ENCODE data around the gene NR6A1. TPM values are rescaled to one million over a fixed set of nuclear protein-coding genes. Genes with fewer than 3 reads are reported as not detected.

The NR6A1 gene
- total RNA-seq, 2 experiments from 2014 or later, result 17.5 to 23.0 TPM

- no peak overlapping the region for H3K4me2 ChIP-seq (ENCODE audit: low read length)
- H3K4me1 ChIP-seq (ENCODE audit: insufficient read depth, low read length, poor library complexity, severe bottlenecking), result peaks cover 2% of the 10 kb centered on the region
- CTCF ChIA-PET (ENCODE audit: unreplicated experiment), result no interaction called here
- no peaks in the 10 kb centered on the region for H3K79me2 ChIP-seq (ENCODE audit: insufficient read depth, low read depth, low read length)
- no peaks in the 10 kb centered on the region for H3K9me2 ChIP-seq (ENCODE audit: insufficient read depth, low read length)
- no peak overlapping the region for H3K27ac ChIP-seq (ENCODE audit: low read depth, low read length, poor library complexity, severe bottlenecking)
- H3K9me3 ChIP-seq (ENCODE audit: low read length), result no peaks in the 10 kb centered on the region
- H3K36me3 ChIP-seq (ENCODE audit: insufficient read depth, low read length), result no peaks in the 10 kb centered on the region
- H3K4me3 ChIP-seq (ENCODE audit: low read depth, low read length, poor library complexity, severe bottlenecking), result no peak overlapping the region
- intact Hi-C loops (cut with micrococcal nuclease; ENCODE audit: unreplicated experiment), result no loop called here
- H4K20me1 ChIP-seq (ENCODE audit: insufficient read depth, low read length), result no peaks in the 10 kb centered on the region
- no peak for TF ChIP-seq EZH2phosphoT487 (IDR thresholded peaks at IDR 0.05; ENCODE audit: borderline replicate concordance, low read depth, low read length)
- TF ChIP-seq, protein P1, sequence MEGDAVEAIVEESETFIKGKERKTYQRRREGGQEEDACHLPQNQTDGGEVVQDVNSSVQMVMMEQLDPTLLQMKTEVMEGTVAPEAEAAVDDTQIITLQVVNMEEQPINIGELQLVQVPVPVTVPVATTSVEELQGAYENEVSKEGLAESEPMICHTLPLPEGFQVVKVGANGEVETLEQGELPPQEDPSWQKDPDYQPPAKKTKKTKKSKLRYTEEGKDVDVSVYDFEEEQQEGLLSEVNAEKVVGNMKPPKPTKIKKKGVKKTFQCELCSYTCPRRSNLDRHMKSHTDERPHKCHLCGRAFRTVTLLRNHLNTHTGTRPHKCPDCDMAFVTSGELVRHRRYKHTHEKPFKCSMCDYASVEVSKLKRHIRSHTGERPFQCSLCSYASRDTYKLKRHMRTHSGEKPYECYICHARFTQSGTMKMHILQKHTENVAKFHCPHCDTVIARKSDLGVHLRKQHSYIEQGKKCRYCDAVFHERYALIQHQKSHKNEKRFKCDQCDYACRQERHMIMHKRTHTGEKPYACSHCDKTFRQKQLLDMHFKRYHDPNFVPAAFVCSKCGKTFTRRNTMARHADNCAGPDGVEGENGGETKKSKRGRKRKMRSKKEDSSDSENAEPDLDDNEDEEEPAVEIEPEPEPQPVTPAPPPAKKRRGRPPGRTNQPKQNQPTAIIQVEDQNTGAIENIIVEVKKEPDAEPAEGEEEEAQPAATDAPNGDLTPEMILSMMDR (conservative IDR thresholded peaks at IDR 0.05; ENCODE audit: low read length), result no peak
- BruUV-seq (replicated peaks), result no TSS peak
- no peak overlapping the region for H2AFZ ChIP-seq (ENCODE audit: low read length)
- POLR2A ChIA-PET, result no interaction called here
- DNase-seq (ENCODE audit: low spot score), result no peak
Measured at GRCh38 chr9:124813041-124813440, 41.9 kb upstream of the NR6A1 start.

GRCh38 chr9:124812441-124812876, 41.3 kb upstream of the NR6A1 start:
- BruUV-seq (replicated peaks), result no TSS peak
- ChIA-PET POLR2A (no interaction called here), CTCF (ENCODE audit: unreplicated experiment) (no interaction called here)
- no peaks in the 10 kb centered on the region for H4K20me1 ChIP-seq (ENCODE audit: insufficient read depth, low read length)
- no peak overlapping the region for H2AFZ ChIP-seq (ENCODE audit: low read length)
- no peak for DNase-seq (ENCODE audit: low spot score)
- no peaks in the 10 kb centered on the region for H3K79me2 ChIP-seq (ENCODE audit: insufficient read depth, low read depth, low read length)
- no peaks in the 10 kb centered on the region for H3K4me1 ChIP-seq (ENCODE audit: insufficient read depth, low read length, poor library complexity, severe bottlenecking)
- no peak overlapping the region for H3K4me3 ChIP-seq (ENCODE audit: low read depth, low read length, poor library complexity, severe bottlenecking)
- H3K27ac ChIP-seq (ENCODE audit: low read depth, low read length, poor library complexity, severe bottlenecking), result no peak overlapping the region
- H3K9me2 ChIP-seq (ENCODE audit: insufficient read depth, low read length), result no peaks in the 10 kb centered on the region
- no peaks in the 10 kb centered on the region for H3K9me3 ChIP-seq (ENCODE audit: low read length)
- H3K36me3 ChIP-seq (ENCODE audit: insufficient read depth, low read length), result no peaks in the 10 kb centered on the region
- intact Hi-C loops (cut with micrococcal nuclease; ENCODE audit: unreplicated experiment), result no loop called here
- TF ChIP-seq, protein P1 (conservative IDR thresholded peaks at IDR 0.05; ENCODE audit: low read length), result no peak
- no peak for TF ChIP-seq EZH2phosphoT487 (IDR thresholded peaks at IDR 0.05; ENCODE audit: borderline replicate concordance, low read depth, low read length)
- H3K4me2 ChIP-seq (ENCODE audit: low read length), result no peak overlapping the region

DNA sequence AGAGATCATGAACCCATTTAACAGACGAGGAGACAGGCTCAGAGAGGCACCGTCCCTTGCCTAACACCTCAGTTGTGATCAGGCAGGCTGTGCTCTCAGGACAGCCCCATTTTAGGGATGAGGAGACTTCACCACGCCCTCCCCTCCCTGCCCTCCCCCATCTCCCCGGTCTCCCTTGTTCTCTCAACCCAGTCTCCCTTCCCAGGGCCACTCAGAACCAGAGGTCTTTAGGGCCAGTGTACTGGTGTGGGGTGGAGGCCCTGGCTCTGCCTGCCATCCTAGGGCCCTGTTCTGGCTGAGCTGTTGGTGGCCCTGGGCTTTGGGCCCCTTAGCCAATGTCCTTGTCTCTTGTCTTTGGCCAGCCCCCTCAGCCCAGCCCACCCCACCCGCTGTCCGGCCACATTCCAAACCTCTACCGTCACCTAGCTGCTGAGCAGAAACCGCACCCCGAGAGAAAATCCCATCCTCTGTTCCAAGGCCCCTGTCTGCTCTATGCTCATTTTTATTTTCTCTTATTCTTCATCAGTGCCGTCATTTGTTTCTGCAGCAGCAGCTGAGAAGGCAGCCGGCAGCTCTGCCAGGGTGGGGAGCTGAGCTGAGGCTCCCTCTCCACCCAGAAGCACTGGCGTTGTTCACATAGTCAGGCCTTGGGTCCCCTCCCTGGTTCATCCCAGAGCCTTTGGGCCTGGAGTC, 39.7 kb upstream of the NR6A1 start:
- Histone ChIP-seq H4K20me1 (ENCODE audit: insufficient read depth, low read length) (no peaks in the 10 kb centered on the region), H3K4me1 (ENCODE audit: insufficient read depth, low read length, poor library complexity, severe bottlenecking) (no peaks in the 10 kb centered on the region), H3K9me2 (ENCODE audit: insufficient read depth, low read length) (no peaks in the 10 kb centered on the region), H3K36me3 (ENCODE audit: insufficient read depth, low read length) (no peaks in the 10 kb centered on the region), H3K27ac (ENCODE audit: low read depth, low read length, poor library complexity, severe bottlenecking) (no peak overlapping the region), H2AFZ (ENCODE audit: low read length) (no peak overlapping the region), H3K9me3 (ENCODE audit: low read length) (no peaks in the 10 kb centered on the region), H3K4me3 (ENCODE audit: low read depth, low read length, poor library complexity, severe bottlenecking) (no peak overlapping the region), H3K4me2 (ENCODE audit: low read length) (no peak overlapping the region), H3K79me2 (ENCODE audit: insufficient read depth, low read depth, low read length) (no peaks in the 10 kb centered on the region)
- BruUV-seq (replicated peaks), result no TSS peak
- CTCF ChIA-PET (ENCODE audit: unreplicated experiment), result no interaction called here
- TF ChIP-seq EZH2phosphoT487 (IDR thresholded peaks at IDR 0.05; ENCODE audit: borderline replicate concordance, low read depth, low read length), result no peak
- TF ChIP-seq, protein P1 (conservative IDR thresholded peaks at IDR 0.05; ENCODE audit: low read length), result no peak
- POLR2A ChIA-PET, result no interaction called here
- intact Hi-C loops (cut with micrococcal nuclease; ENCODE audit: unreplicated experiment), result no loop called here
- no peak for DNase-seq (ENCODE audit: low spot score)
